Measurements from ENCODE around the gene ARV1.

GRCh38 chr1:231023150-231023549, 44.3 kb downstream of the ARV1 start:
- TF ChIP-seq EZH2 (IDR thresholded peaks at IDR 0.05; ENCODE audit: low read length) = no peak
- no peak for TF ChIP-seq CTCF (optimal IDR thresholded peaks at IDR 0.05 in 1 of 3, IDR thresholded peaks at IDR 0.05 in 1 of 3, conservative IDR thresholded peaks at IDR 0.05 in 1 of 3; ENCODE audit: extremely low read depth in 1 of 3, insufficient read depth in 2 of 3, low read length in 3 of 3)
